Fibroblast of lung (primary cell): ENCODE measurements around the gene TM9SF4.

ENCODE experiments used
- EZH2 ChIP-seq: IDR thresholded peaks from 2 replicates; pipeline ENCODE4 v1.5.1; 2012; ENCODE audit warnings: low read length, control low read depth, mild to moderate bottlenecking; ENCODE audit errors: missing control alignments
- TF ChIP-seq, protein P1 (sequence below), 2 donors: IDR thresholded peaks in 1 of 2; conservative IDR thresholded peaks in 1 of 2; 1 replicate in 1 of 2; 2 replicates in 1 of 2; pipeline ENCODE4 v1.5.1; 2011 to 2012; ENCODE audit warnings: low read length in 2 of 2, control low read depth in 1 of 2, inconsistent platforms in 1 of 2, low read depth in 1 of 2, mild to moderate bottlenecking in 1 of 2

DNA sequence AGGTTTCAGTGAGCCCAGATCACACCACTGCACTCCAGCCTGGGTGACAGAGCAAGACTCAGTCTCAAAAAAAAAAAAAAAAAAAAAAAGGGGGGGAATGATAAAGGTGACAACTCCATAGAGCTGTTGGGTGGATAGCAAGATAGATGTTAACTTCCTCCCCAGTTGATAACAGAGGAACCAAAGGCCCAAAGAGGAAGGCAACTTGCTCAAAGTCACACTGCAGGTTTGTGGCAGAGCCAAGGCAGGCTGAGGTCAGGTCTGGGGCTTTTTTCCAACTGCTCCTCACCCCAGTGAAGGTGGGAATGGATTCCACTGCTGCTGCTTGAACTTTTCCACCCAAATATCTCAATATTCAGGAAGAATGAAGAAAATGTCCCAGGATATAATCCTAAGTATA, 30.7 kb upstream of the TM9SF4 start:
- no peak for TF ChIP-seq EZH2
- TF ChIP-seq, protein P1, sequence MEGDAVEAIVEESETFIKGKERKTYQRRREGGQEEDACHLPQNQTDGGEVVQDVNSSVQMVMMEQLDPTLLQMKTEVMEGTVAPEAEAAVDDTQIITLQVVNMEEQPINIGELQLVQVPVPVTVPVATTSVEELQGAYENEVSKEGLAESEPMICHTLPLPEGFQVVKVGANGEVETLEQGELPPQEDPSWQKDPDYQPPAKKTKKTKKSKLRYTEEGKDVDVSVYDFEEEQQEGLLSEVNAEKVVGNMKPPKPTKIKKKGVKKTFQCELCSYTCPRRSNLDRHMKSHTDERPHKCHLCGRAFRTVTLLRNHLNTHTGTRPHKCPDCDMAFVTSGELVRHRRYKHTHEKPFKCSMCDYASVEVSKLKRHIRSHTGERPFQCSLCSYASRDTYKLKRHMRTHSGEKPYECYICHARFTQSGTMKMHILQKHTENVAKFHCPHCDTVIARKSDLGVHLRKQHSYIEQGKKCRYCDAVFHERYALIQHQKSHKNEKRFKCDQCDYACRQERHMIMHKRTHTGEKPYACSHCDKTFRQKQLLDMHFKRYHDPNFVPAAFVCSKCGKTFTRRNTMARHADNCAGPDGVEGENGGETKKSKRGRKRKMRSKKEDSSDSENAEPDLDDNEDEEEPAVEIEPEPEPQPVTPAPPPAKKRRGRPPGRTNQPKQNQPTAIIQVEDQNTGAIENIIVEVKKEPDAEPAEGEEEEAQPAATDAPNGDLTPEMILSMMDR (conservative IDR thresholded peaks at IDR 0.05 in 1 of 2, IDR thresholded peaks at IDR 0.05 in 1 of 2; ENCODE audit: low read depth in 1 of 2, low read length in 2 of 2) = no peak
